ELR (cell line): ENCODE measurements around the gene TMEM229A.
"Not testable (repeated sequence)": the region's sequence is repeated elsewhere in the genome, so short reads cannot be mapped to it uniquely, and the experiment has no call there.

ENCODE experiments used
- DNase-seq: peaks from one replicate; pipeline ENCODE4 v3.0.0-alpha.2; 2015; ENCODE audit warnings: low read depth

The TMEM229A gene

DNA sequence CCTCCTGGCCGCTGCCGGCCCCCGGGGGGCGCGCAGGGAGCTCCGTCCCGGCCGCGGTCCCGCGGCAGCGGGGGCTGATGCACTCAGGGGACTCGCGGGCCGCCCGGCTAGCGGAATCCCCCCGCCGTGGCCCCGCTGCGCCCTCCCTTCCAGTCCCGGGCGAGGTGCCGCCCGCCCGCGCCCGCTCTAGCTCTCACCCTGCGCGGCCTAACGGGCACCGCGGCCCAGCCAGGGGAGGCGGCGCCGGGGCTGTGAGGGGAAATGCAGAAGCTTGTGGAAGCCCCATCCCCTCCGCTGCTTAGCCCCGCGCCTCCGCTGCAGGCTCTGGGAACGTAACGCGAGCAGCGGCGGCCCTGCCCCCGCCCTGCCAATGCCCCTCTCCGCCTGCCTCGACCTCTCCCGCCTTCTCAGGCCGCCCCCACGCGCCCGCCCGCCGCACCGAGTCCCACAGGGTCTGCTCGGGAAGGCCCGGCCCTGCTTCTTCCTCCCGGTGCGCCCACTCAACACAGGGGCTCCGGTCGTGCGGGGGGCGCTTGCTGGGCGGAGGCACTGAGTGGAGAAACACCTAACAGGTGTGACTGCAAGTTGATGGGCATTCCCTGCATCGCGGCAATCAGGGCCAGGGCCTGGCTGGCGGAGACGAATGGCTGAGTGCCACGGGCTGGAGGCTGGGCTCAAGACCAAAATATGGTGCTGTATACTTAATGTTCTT, 384 bp upstream of the TMEM229A start:
- no peak for DNase-seq

- no peak for DNase-seq
Measured at GRCh38 chr7:124031919-124032318, 948 bp downstream of the TMEM229A start.

DNA sequence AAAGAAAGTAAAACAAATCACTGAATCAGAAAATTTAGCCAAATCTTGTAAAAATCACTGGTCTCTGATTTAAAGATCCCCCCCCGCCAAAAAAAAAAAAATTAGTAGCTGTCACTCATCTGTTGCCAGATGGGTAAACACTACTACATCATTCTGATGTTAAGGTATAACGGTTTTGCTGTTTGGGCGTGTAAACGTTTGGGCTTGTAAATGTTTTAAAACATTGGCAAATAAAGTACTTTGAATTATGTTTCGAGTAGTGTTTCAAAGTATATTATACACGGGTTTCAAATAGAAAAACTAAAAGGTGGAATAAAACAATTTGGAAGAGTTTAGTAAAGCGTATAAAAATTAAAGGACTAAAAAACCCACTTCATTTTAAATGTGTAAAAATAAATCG, 1.5 kb downstream of the TMEM229A start:
- no peak for DNase-seq

- no peak for DNase-seq
Measured at GRCh38 chr7:124030964-124031363, 1.9 kb downstream of the TMEM229A start.

DNA sequence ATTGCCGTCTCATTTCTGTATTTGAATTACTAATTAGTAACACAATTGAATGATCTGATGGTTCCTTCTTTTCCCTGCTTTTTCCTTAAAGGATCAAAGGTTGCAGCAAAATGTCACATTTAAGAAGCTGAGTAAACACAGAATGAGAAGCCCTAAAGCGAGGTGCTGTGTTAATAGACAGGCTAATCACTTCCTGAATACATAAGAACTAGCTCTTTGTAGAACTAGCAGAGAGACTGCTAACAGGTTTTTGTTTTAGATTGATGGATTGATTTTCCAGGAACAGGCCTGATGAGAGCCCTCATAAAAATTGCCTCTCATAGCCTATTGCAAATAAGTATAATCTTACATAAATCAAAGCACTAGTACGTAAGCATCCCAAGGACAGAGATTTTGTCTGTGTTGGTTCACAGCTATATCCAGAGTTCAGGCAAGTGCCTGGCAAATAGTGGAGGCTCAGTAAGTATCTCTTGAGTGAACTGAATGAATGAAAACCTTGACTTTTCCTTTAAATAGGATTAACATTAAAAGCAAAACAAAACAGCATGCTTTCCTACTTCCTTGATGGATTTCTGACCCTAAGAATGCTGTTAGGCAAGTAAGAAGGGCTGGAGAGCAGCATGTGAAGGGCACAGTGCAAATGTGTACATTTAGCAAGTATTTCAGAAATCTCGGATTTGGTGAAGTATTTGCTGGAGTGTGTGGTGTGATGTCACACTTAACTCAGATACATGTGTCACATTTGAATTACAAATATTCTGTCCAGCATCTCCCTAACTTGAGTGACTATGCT, 3.3 kb downstream of the TMEM229A start:
- no peak for DNase-seq

DNA sequence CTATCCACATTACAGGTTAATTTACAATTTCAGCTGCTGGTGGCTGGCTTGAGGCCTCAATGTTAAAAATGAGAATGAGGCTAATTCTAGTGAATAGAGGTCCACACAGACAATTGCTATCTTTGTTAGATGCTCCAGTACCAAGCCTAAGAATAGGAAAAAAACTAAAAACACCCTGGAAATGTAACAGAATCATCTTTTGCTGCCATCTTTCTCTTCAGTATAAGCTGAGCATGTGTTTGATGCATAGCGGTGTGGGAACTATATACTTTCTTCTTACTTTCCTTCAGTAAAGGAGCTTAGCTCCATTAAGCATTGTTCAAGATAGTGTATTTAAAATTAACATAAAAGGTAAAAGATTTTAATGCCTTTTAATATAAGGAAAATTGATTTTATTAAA, 5.6 kb downstream of the TMEM229A start:
- DNase-seq = no peak

DNA sequence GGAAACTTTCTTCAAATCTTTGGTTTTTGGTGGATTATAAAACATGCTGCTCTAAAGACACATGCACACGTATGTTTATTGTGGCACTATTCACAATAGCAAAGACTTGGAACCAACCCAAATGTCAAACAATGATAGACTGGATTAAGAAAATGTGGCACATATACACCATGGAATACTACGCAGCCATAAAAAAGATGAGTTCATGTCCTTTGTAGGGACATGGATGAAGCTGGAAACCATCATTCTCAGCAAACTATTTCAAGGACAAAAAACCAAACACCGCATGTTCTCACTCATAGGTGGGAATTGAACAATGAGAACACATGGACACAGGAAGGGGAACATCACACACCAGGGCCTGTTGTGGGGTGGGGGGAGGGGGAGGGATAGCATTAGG, 8.5 kb downstream of the TMEM229A start:
- not testable (repeated sequence) for DNase-seq

GRCh38 chr7:124022551-124022950, 10.3 kb downstream of the TMEM229A start:
- no peak for DNase-seq

DNA sequence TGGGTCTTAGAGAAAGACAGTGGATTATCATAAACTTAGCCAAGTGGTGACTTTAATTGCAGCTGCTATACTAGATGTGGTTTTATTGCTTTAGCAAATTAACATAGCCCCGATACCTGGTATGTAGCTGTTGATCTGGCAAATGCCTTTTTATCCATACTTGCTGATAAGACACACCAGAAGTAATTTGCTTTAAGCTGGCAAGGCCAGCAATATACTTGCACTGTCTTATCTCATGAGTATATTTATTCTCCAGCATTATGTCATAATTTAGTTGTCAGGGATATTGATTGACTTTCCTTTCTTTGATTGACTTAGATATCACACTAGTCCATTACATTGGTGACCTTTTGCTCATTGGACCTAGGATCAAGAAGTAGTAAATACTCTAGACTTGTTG, 12.8 kb downstream of the TMEM229A start:
- no peak for DNase-seq

- DNase-seq = no peak
Measured at GRCh38 chr7:124013306-124013705, 19.6 kb downstream of the TMEM229A start.

DNA sequence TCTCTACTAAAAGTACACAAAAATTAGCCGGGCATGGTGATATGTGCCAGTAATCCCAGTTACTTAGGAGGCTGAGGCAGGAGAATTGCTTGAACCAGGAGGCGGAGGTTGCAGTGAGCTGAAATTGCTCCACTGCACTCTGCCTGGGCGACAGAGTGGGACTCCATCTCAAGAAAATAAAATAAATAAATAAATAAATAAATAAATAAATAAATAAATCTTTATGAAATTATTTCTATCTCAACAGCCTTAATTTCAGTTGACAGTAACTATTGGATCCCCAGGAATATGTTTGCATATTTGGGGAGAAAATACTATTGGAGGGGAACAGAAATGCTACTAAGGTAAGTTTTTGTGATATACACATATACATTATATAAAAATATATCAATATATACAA, 20.0 kb downstream of the TMEM229A start:
- no peak for DNase-seq

DNA sequence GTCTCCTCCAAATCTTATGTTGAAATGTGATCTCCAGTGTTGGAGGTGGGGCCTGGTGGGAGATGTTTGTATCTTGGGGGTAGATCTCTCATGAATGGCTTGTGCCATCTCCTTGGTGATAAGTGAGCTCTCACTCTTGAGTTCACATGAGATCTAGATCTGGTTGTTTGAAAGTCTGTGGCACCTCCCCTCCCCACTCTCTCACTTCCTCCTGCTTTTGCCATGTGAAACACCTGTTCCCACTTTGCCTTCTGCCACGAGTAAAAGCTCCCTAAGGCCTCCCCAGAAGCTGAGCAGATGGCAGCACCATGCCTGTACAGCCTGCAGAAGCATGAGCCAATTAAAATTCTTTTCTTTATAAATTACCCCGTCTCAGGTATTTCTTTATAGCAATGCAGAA, 23.5 kb downstream of the TMEM229A start:
- DNase-seq = no peak

DNA sequence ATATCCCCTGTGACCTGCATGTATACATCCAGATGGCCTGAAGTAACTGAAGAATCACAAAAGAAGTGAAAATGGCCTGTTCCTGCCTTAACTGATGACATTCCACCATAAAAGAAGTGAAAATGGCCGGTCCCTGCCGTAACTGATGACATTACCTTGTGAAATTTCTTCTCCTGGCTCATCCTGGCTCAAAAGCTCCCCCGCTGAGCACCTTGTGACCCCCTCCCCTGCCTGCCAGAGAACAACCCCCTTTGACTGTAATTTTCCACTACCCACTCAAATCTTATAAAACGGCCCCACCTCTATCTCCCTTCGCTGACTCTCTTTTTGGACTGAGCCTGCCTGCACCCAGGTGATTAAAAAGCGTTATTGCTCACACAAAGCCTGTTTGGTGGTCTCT, 24.6 kb downstream of the TMEM229A start:
- DNase-seq = not testable (repeated sequence)

- no peak for DNase-seq
Measured at GRCh38 chr7:123999703-124000102, 33.2 kb downstream of the TMEM229A start.

DNA sequence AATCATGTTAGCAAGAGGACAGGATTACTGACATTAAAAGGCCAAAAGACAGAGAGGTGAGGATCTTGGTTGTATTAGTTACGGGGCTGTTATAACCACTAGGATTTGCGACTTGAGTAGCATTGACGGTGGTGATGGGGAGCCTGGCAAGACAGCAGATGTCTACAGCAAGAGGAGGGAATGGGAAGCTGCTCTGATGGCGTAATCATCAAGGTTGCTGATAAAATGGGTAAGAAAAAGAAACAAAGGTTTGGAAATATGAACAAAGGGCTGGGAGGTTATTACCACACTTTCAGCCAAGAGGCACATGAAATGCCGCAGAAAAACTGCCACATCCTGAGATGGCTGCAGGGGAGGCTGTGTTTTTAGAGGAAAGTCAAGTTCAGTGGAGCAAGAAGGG, 33.9 kb downstream of the TMEM229A start:
- DNase-seq = no peak

DNA sequence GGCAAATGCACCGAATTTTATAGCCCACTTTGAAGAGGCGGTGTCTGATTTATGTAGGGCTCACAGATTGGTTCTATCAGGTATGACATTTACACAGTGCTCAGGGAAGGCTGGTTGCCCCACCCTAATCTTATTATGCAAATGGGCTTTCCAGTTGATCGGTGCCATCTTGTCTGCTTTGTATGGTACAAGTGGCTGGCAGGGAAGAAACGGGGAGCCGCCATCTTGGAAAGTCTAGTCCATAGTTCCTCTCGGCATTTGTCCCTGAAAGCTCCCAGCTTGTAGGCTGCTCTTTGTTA, 36.6 kb downstream of the TMEM229A start:
- DNase-seq = no peak

DNA sequence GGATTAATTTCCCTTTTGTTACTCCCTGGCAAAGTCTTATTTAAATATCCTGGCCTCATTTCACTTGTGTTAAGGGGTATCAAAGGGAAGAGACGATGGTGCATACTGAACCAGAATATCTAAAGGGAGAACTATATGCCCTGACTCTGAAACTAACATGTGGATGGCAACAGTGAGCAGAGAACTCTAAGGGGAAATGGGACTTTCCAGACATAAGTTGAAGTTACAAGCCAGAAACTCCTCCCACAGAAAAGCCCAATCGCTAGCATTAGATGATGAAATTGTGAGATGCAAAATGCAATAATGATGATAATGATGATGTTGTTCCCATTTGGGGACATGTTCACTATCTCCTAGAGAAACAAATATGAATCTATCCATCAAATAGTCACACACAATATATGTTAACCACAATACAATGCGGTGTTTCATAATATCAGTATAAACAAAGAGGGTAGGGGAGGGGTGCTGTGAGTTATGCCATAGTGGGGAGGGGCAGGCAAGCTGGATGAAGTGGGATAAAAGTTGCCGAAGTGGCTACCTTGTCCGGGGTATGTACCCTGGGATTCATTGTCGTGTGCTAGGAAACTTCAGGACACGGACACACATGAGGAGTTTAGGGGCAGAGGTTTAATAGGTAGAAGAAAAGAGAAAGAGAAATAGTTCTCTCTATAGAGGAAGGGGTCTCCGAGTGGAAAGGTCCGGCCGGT, 37.1 kb downstream of the TMEM229A start:
- no peak for DNase-seq

DNA sequence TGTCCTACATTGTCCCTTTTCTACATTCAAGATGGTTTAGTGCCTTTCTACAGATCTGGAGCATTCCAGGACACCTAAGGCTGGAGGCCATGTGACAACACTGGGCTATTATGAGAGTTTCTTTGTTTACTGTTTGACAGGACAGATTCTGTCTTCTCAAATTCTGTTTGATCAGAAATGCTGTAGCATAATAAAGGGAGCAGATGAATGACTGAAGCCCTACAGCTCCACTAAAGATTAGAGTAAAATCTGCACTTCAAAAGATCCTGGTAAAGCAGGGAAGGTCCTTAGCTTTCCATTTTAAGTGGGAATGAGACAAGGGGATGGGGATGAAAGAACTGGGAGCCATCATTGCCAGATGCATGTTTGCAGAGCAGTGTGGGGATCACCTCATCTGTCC, 38.4 kb downstream of the TMEM229A start:
- DNase-seq = no peak

DNA sequence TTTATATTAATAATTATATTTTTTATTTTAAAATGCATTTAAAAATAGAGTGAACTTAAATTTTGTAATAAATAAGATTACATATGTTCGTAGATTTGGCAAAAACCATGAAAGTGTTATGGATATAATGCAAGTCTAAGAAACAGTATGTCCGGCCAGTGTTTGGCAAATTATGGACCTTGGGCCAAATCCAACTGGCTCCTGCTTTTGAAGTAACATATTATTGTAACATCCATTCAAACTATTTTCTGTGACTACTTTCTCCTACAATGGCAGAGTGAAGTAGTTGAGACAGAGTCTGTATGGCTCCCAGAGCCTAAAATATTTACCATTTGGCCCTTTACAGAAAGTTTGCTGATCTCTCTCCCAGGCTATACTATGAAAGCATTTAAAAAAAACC, 38.9 kb downstream of the TMEM229A start:
- DNase-seq = no peak

DNA sequence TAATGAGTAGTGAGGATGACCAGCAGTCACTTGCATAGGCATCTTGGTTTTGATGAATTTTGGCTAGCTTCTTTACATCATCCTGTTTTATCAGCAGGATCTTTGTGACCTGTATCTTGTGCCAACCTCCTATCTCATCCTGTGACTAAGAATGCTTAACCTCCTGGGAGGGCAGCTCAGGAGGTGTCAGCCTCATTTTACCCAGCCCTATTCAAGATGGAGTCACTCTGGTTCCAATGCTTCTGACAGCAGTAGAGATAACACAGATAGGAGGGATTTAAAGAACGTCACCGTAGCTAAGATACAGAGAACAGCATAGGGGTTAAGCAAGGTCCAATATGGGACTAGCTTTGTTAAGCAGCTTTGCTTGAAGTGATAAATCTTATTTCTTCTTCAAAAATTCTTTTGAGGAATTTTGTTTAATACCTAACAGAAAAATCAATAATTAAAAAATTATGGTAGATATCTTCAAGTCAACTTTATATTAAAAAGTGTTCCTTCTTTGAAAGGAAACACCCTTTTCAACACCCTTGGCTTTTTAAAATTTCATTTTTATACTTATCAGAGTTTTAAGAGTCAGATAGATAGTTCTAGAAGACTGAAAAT, 39.9 kb downstream of the TMEM229A start:
- DNase-seq = no peak

DNA sequence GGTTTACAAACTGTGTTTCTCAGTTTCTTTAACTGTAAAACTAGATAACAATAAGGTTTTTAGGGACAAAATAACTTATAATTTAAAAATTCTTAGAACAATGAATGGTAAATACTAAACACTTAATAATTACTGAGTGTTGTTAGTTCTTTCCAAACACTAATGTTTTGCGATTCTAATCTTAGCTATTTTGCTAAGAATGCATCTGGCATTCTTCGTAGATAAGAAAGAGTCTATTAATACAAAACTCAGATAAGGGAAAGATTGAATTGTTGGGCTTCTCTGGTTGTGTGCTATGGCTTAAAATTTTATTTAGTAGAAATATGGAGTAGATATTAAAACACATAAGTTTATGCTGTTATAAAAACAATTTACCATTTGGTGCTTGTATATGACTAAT, 45.4 kb downstream of the TMEM229A start:
- no peak for DNase-seq
